HG03460 (cell line): Measurements from ENCODE around the gene SLC17A8.
"Not testable (repeated sequence)": the region's sequence is repeated elsewhere in the genome, so short reads cannot be mapped to it uniquely, and the experiment has no call there.

Experiments used
- ATAC-seq: cut with Tn5 transposase; IDR thresholded peaks from one replicate; pipeline ENCODE4 v1.9.1; 2021; ENCODE audit not compliant: unreplicated experiment

SLC17A8 gene

GRCh38 chr12:100422646-100423045 is 65.8 kb downstream of the SLC17A8 start:
- ATAC-seq: no peak

- ATAC-seq: no peak
Observed at GRCh38 chr12:100426145-100426544, 69.3 kb downstream of the SLC17A8 start.

- no peak for ATAC-seq
Observed at GRCh38 chr12:100427078-100427477, 70.2 kb downstream of the SLC17A8 start.

GRCh38 chr12:100430251-100430650 is 73.4 kb downstream of the SLC17A8 start:
- not testable (repeated sequence) for ATAC-seq

- ATAC-seq: no peak
Observed at GRCh38 chr12:100433701-100434100, 76.8 kb downstream of the SLC17A8 start.

GRCh38 chr12:100434177-100434576 is 77.3 kb downstream of the SLC17A8 start:
- ATAC-seq: no peak

GRCh38 chr12:100435957-100436356 is 79.1 kb downstream of the SLC17A8 start:
- no peak for ATAC-seq

- ATAC-seq: no peak
Observed at GRCh38 chr12:100437038-100437841, 80.4 kb downstream of the SLC17A8 start.

GRCh38 chr12:100439797-100440196 is 82.9 kb downstream of the SLC17A8 start:
- no peak for ATAC-seq

GRCh38 chr12:100442403-100442802 is 85.5 kb downstream of the SLC17A8 start:
- ATAC-seq: no peak

- ATAC-seq: no peak
Observed at GRCh38 chr12:100443434-100443833, 86.6 kb downstream of the SLC17A8 start.

- ATAC-seq: no peak
Observed at GRCh38 chr12:100445081-100445481, 88.2 kb downstream of the SLC17A8 start.

- ATAC-seq: no peak
Observed at GRCh38 chr12:100447381-100447780, 90.5 kb downstream of the SLC17A8 start.

GRCh38 chr12:100448656-100449055 is 91.8 kb downstream of the SLC17A8 start:
- no peak for ATAC-seq

- no peak for ATAC-seq
Observed at GRCh38 chr12:100450735-100451134, 93.9 kb downstream of the SLC17A8 start.

GRCh38 chr12:100453951-100454350 is 97.1 kb downstream of the SLC17A8 start:
- no peak for ATAC-seq

GRCh38 chr12:100455896-100456295 is 99.0 kb downstream of the SLC17A8 start:
- ATAC-seq: no peak

- ATAC-seq: no peak
Observed at GRCh38 chr12:100458191-100458590, 101.3 kb downstream of the SLC17A8 start.

- ATAC-seq: no peak
Observed at GRCh38 chr12:100460702-100461101, 103.8 kb downstream of the SLC17A8 start.

GRCh38 chr12:100461330-100461973 is 104.6 kb downstream of the SLC17A8 start:
- ATAC-seq: no peak

GRCh38 chr12:100463661-100464060 is 106.8 kb downstream of the SLC17A8 start:
- no peak for ATAC-seq

- ATAC-seq: no peak
Observed at GRCh38 chr12:100464529-100464928, 107.7 kb downstream of the SLC17A8 start.
